H54 (cell line): Measurements from ENCODE around the gene OR4F6.
A peak's percentile ranks its signal among the peaks of the same experiment; 100 is the strongest.

ENCODE experiments used
- DNase-seq: peaks from one replicate; pipeline ENCODE4 v3.0.0; 2011; ENCODE audit warnings: low spot score, mixed read lengths; ENCODE audit not compliant: insufficient read length
- FAIRE-seq: peaks from 3 replicates; lab custom pipeline; 2011; peaks lifted over from hg19 to GRCh38; lab: Jason Lieb, UNC
- POLR2A ChIP-seq: IDR thresholded peaks from 2 replicates; pipeline ENCODE4 v1.6.1; 2011; ENCODE audit warnings: low read depth, mild to moderate bottlenecking, low read length

The OR4F6 gene

DNA sequence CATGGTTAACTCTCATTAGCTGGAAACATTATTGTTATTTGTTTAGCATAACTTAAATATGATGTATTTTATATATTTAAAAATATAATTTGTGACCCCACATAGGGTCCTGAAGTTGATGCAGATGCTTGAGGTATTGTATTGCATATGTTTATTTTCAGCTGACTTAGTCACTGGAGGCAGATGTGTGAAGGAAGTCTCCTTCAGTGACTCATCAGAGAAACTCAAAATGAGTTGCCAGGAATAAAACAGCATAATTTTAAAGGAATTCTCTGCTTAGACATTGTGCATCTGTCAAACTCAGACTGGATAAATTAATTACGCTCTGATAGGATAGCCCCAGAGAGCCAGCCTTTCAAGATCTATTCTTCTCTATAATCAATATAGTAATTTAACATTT lies 7.9 kb upstream of the OR4F6 start:
- TF ChIP-seq POLR2A, result no peak
- no peak for FAIRE-seq
- DNase-seq, result no peak

DNA sequence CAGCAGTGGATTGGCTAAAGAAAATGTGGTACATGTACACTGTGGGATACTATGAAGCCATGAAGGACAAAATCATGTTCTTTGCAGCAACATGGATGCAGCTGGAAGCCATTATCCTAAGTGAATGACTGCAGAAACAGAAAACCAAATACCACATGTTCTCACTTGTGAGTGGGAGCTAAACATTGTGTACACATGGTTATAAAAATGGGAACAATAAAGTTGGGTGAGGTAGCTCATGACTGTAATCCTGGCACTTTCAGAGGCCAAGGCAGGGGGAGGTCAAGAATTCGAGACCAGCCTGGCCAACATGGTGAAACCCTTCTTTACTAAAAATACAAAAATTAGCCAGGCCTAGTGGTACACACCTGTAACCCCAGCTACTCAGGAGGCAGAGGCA lies 3.6 kb upstream of the OR4F6 start:
- no peak for TF ChIP-seq POLR2A
- DNase-seq (no peak), FAIRE-seq (no peak)

DNA sequence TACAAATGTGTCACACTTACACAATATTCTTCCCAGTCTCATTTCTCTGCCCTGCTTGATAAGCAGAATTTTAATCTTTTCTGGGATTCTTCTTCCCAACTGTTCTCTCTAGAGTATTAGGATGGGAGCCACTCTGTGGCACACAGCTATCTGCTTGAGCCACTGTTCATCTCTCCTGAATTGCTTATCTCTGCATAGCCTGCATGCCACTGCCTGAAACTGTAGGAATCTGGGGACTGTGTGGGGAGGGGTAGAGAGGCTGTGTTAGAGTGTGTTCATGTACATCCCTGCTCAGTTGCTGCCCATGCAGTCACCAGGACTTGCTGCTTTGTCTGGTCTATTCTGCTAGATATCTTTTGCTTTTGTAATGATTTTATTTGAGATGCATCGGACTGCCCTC lies 2.3 kb upstream of the OR4F6 start:
- no peak for DNase-seq
- no peak for FAIRE-seq
- TF ChIP-seq POLR2A, result no peak

DNA sequence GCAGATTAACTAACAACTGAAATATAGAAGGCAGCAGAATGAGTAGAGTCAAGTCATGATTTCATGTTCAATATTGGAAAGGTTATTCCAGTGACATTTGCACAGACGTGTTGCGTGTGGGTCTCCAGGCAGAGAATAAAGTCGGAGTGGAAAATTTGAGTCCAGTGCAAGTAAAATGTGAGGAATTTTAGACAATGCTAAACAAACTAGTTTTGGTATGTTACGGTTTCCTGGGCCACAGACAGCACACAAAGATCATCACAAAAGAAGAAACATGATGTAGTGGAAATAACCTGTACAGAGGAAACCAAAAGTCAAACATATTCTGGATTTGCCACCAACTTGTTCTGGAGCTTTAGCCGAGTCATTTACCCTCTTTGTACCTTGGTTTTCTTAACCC lies 367 bp downstream of the OR4F6 start:
- TF ChIP-seq POLR2A, result no peak
- FAIRE-seq (no peak), DNase-seq (no peak)

DNA sequence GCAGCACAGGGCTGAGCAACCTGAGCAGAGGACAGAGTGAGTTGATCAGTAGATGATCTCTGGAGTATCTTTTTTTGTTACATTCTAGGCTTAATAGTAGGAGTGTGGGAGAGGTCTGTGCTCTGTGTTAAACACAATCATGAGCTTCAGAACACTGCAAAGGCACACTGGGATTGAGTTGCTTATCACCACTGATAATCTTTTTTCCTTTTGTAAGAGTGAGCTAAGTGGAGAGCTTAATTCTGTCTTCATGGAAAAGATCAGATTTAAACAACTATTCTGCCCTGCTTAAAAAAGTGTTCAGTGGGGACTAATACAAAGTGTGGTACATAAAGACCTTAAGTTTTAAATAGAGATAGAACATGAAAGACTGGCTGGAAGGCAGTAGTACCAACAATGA lies 1.1 kb downstream of the OR4F6 start:
- no peak for TF ChIP-seq POLR2A
- no peak for FAIRE-seq
- no peak for DNase-seq

DNA sequence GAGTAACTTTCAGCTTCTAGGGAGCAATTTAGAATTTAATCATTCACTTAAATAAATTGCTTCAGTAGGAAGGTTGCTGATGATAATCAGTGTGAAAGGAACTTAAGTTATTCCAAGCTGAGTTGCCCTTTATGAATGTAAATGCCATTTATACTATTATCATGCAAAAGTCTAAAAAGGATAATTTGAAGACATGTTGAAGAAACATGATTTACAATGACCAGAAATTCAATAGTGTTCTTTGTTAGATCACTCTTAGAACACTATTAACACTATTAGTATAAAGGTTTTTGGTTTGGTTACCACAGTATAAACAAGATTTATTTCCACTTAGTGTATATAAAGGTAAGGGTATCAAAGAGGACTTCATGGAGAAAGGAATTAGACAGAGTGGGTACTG lies 1.6 kb downstream of the OR4F6 start:
- no peak for DNase-seq
- no peak for TF ChIP-seq POLR2A
- no peak for FAIRE-seq

DNA sequence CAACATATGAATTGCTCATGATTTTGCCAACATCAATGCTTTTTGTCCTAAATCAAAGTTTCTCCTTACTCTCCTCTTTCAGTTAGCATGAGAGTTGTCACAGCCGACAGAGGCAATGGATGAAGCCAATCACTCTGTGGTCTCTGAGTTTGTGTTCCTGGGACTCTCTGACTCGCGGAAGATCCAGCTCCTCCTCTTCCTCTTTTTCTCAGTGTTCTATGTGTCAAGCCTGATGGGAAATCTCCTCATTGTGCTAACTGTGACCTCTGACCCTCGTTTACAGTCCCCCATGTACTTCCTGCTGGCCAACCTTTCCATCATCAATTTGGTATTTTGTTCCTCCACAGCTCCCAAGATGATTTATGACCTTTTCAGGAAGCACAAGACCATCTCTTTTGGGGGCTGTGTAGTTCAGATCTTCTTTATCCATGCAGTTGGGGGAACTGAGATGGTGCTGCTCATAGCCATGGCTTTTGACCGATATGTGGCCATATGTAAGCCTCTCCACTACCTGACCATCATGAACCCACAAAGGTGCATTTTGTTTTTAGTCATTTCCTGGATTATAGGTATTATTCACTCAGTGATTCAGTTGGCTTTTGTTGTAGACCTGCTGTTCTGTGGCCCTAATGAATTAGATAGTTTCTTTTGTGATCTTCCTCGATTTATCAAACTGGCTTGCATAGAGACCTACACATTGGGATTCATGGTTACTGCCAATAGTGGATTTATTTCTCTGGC lies 2.5 kb downstream of the OR4F6 start:
- FAIRE-seq (no peak), DNase-seq (no peak)
- no peak for TF ChIP-seq POLR2A

DNA sequence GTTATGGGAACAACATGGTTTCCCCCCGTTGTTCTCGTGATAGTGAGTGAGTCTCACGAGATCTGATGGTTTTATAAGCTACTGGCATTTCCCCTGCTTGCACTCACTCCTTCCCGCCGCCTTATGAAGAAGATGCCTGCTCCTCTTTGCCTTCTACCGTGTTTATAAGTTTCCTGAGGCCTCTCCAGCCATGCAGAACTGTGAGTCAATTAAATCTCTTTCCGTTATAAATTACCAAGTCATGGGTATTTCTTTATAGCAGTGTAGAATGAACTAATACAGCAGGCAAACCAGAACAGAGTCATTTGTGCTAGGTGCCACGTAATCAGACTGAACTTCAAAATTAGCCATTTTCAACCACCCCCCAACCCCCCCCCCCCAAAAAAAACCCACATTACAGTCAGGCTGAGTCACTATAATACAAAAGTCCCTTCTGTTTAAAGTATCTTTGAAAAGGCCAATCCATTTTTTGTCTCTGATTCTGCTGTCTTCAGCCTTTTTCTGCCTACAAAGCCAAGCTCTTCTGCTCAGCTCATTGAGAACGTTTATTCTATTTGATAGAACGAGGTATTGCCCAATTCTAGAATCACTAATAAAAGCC lies 4.1 kb downstream of the OR4F6 start:
- DNase-seq (peak; percentile 5), FAIRE-seq (no peak)
- no peak for TF ChIP-seq POLR2A

DNA sequence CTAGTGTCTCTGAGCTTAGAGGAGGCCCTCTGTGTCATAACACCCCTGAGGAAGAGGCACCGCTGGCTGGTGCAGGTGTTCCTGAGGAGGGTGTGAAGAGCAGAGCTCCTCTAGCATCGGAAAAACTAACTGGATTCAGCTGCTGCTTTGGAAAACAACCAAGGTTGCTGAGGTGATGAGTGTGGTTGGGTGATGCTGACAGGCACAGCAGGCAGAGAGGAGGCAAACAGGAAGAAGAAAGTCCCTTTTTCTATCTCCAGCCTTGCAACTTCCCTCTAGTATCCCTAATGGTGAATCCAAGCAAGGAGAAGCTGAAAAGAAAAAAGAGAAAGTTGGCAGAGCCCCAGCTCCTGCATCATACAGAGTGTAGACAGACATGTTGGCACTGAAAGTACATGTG lies 4.9 kb downstream of the OR4F6 start:
- no peak for TF ChIP-seq POLR2A
- DNase-seq, result no peak
- FAIRE-seq, result peak; percentile 66

DNA sequence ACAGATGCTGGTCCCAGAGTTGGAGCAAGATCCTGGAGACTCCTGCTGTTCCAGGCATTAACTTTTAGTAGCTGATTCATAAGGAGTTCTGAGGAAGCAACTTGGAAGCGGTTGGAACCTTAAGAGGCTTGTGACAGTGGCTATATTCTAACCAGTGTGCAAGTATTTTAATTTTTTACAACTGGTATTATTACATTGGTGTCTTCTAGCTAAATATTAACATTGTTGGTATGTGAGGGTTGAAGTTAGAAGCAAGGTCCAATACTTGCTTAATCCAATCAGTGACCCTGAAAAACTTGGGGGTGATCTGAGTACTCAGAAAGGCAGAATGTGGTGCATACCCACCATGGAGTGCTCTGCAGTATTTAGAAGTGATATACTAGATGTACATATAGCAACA lies 7.1 kb downstream of the OR4F6 start:
- no peak for TF ChIP-seq POLR2A
- DNase-seq (no peak), FAIRE-seq (no peak)

DNA sequence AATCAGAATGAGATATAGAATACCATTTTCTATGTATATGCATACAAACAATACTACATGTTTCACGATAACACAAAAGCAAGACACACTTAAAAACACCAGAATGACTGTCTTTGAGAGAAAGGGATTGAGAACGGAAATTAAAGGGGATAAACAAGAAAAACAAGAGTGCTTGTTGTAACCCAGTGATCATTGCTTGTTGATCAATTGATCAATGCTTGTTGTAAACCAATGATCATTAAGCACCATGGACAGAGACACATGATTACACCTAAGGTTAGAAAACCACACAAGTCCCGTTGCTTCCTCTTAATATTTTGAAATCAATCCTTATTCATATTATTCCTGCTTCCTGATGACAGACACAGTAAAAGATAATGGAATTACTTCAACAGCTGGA lies 7.6 kb downstream of the OR4F6 start:
- DNase-seq (no peak), FAIRE-seq (no peak)
- TF ChIP-seq POLR2A, result no peak

DNA sequence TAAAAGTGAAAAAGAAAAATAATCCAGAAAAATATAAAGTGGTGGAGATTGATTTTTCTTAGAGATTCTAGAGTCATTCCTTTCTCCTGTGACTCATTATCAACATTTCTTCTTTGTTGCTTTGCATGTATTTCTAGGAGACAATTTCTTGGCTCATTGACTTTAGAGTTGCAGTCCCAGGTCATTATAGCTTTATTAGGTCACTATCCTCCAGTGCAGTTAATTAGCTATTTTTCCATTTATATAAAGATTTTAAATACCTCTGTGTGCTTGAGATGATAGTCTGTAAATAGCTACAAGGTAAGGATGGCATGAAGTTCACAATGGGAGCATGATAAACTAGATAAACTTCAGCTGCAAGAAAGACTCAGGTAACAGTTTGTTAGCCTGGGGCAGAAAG lies 8.6 kb downstream of the OR4F6 start, which contains the start of gene OR4F15:
TSS of gene OR4F15 (plus strand) at position 301 of the 400 bp plus-strand sequence. CDS start 5,985 bp downstream, outside the sequence.
- no peak for FAIRE-seq
- no peak for TF ChIP-seq POLR2A
- no peak for DNase-seq

DNA sequence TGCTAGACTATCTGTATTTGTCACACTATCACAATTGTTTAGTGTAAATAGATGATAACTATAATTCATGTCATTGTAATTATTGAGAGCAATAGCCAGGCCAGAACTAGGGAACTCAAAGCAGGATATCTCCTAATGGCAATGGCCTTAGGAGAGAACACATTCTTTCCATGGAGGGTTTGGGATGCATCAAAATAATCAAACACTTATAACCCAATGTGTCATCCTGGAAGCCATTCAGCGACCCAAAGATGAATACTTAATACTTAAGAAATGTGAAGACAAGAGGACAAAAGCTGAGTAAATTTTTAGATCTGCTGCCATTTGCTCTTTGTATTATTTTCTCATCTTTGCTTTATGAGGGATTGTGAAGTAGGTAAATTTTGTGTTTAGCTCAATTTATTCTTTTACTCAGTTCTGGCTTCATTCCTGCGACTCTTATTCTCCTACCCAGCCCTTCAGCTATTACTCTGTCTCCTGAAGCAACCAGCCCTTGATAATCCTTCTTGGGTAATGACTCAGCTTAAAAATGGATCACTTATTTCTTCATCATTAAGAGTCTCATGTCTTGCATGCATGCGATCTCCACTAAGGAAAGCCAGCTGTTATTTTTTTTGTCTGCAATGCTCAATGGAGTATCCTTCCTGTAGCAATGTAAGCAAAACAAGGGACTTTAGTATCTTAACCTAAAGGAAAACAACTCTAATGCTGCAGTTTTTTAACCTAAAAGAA lies 10.7 kb downstream of the OR4F6 start:
- no peak for TF ChIP-seq POLR2A
- DNase-seq (no peak), FAIRE-seq (no peak)

DNA sequence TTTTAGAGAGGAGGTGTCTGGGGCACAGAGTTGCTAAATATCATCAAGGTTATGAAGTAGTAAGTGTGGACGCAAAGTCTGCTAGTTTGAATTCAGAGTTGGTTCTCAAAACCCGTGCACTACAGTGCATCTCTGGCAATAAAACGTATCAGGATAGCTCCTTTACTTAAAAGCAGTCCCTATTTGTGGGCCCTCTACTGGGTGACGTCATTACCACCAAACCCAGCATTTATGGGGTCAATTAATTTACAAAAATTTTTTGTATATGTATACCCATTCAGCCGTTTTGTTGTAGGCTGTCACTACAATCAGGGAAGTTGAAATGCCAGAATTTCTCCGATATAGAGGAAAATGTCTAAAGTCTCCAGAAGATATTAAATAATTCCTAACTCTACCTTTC lies 17.5 kb downstream of the OR4F6 start:
- no peak for DNase-seq
- no peak for TF ChIP-seq POLR2A
- no peak for FAIRE-seq
